ENCODE data around the gene ZNF358. TPM values are rescaled to one million over a fixed set of nuclear protein-coding genes. Genes with fewer than 3 reads are reported as not detected.

ZNF358 gene
- total and polyA plus RNA-seq, 2 donors (not counting 1 experiment from before 2014, with no cell fraction given), result 16.7 to 26.8 TPM

GRCh38 chr19:7483720-7484201 is 32.1 kb upstream of the ZNF358 start:
- DNase-seq (ENCODE audit: low read depth in 2 of 2), result no peak
- H3K4me1 ChIP-seq (ENCODE audit: control insufficient read depth, extremely low read depth, insufficient read depth, low read length), result peaks cover 2% of the 10 kb centered on the region
- H3K9me3 ChIP-seq (ENCODE audit: control insufficient read depth, insufficient read depth, low read depth, low read length), result no peaks in the 10 kb centered on the region
- no peaks in the 10 kb centered on the region for H3K27me3 ChIP-seq (ENCODE audit: control insufficient read depth, insufficient read depth, low read length)
- no peak overlapping the region for H3K4me3 ChIP-seq (replicated peaks in 1 of 4; ENCODE audit: control extremely low read depth in 1 of 4, insufficient read depth in 1 of 4, low read depth in 3 of 4, low read length in 4 of 4)
- H2AFZ ChIP-seq (ENCODE audit: low read length), result no peak overlapping the region
- H4K20me1 ChIP-seq (ENCODE audit: control insufficient read depth, extremely low read depth, insufficient read depth, low read length), result no peaks in the 10 kb centered on the region
- no peak for TF ChIP-seq CTCF (conservative IDR thresholded peaks at IDR 0.05 in 1 of 2, IDR thresholded peaks at IDR 0.05 in 1 of 2; ENCODE audit: low read depth in 1 of 2, low read length in 2 of 2)
- TF ChIP-seq EZH2 (IDR thresholded peaks at IDR 0.05; ENCODE audit: low read length, missing control alignments), result no peak
- H3K36me3 ChIP-seq (ENCODE audit: control insufficient read depth, insufficient read depth, low read length), result no peaks in the 10 kb centered on the region
- no peak overlapping the region for H3K4me2 ChIP-seq (ENCODE audit: extremely low read depth, insufficient read depth, low read length)
- no peak overlapping the region for H3K27ac ChIP-seq (ENCODE audit: insufficient read depth, low read length)
- H3K79me2 ChIP-seq (ENCODE audit: control insufficient read depth, insufficient read depth, low read length), result no peaks in the 10 kb centered on the region
- H3K9ac ChIP-seq (ENCODE audit: insufficient read depth, low read length), result no peak overlapping the region

GRCh38 chr19:7486923-7487322 is 29.0 kb upstream of the ZNF358 start:
- Histone ChIP-seq H3K9ac (ENCODE audit: insufficient read depth, low read length) (no peak overlapping the region), H3K4me2 (ENCODE audit: extremely low read depth, insufficient read depth, low read length) (no peak overlapping the region), H2AFZ (ENCODE audit: low read length) (no peak overlapping the region), H3K27ac (ENCODE audit: insufficient read depth, low read length) (no peak overlapping the region), H3K9me3 (ENCODE audit: control insufficient read depth, insufficient read depth, low read depth, low read length) (no peaks in the 10 kb centered on the region), H3K79me2 (ENCODE audit: control insufficient read depth, insufficient read depth, low read length) (no peaks in the 10 kb centered on the region), H3K36me3 (ENCODE audit: control insufficient read depth, insufficient read depth, low read length) (no peaks in the 10 kb centered on the region), H4K20me1 (ENCODE audit: control insufficient read depth, extremely low read depth, insufficient read depth, low read length) (no peaks in the 10 kb centered on the region), H3K4me1 (ENCODE audit: control insufficient read depth, extremely low read depth, insufficient read depth, low read length) (peaks cover 4% of the 10 kb centered on the region), H3K27me3 (ENCODE audit: control insufficient read depth, insufficient read depth, low read length) (no peaks in the 10 kb centered on the region), H3K4me3 (replicated peaks in 1 of 4; ENCODE audit: control extremely low read depth in 1 of 4, insufficient read depth in 1 of 4, low read depth in 3 of 4, low read length in 4 of 4) (no peak overlapping the region)
- TF ChIP-seq EZH2 (IDR thresholded peaks at IDR 0.05; ENCODE audit: low read length, missing control alignments) (no peak), CTCF (conservative IDR thresholded peaks at IDR 0.05 in 1 of 2, IDR thresholded peaks at IDR 0.05 in 1 of 2; ENCODE audit: low read depth in 1 of 2, low read length in 2 of 2) (no peak)
- no peak for DNase-seq (ENCODE audit: low read depth in 2 of 2)

- Histone ChIP-seq H4K20me1 (ENCODE audit: control insufficient read depth, extremely low read depth, insufficient read depth, low read length) (no peaks in the 10 kb centered on the region), H3K9ac (ENCODE audit: insufficient read depth, low read length) (peak within 1 kb of the TSS; percentile 79), H2AFZ (ENCODE audit: low read length) (peak within 1 kb of the TSS; percentile 90), H3K27me3 (ENCODE audit: control insufficient read depth, insufficient read depth, low read length) (no peaks in the 10 kb centered on the region), H3K36me3 (ENCODE audit: control insufficient read depth, insufficient read depth, low read length) (no peaks in the 10 kb centered on the region), H3K4me2 (ENCODE audit: extremely low read depth, insufficient read depth, low read length) (peak within 1 kb of the TSS; percentile 80), H3K27ac (ENCODE audit: insufficient read depth, low read length) (peak within 1 kb of the TSS; percentile 78), H3K79me2 (ENCODE audit: control insufficient read depth, insufficient read depth, low read length) (no peaks in the 10 kb centered on the region), H3K4me3 (replicated peaks in 1 of 4; ENCODE audit: control extremely low read depth in 1 of 4, insufficient read depth in 1 of 4, low read depth in 3 of 4, low read length in 4 of 4) (peak within 1 kb of the TSS; percentile 51 to 72 (median 60)), H3K4me1 (ENCODE audit: control insufficient read depth, extremely low read depth, insufficient read depth, low read length) (peaks cover 4% of the 10 kb centered on the region), H3K9me3 (ENCODE audit: control insufficient read depth, insufficient read depth, low read depth, low read length) (no peaks in the 10 kb centered on the region)
- TF ChIP-seq CTCF (conservative IDR thresholded peaks at IDR 0.05 in 1 of 2, IDR thresholded peaks at IDR 0.05 in 1 of 2; ENCODE audit: low read depth in 1 of 2, low read length in 2 of 2) (no peak), EZH2 (IDR thresholded peaks at IDR 0.05; ENCODE audit: low read length, missing control alignments) (no peak)
- DNase-seq (ENCODE audit: low read depth in 2 of 2), result peak; percentile 81 to 87
Measured at GRCh38 chr19:7488736-7489353, 27.1 kb upstream of the ZNF358 start, which contains the start of gene PEX11G. TSS of gene PEX11G (minus strand) at chr19:7489035. CDS start at chr19:7489010, 25 bp downstream.

All from fibroblast of lung (primary cell).